Endothelial cell (in vitro differentiated cells): ENCODE data around the gene BOLA2. TPM values are rescaled to one million over a fixed set of nuclear protein-coding genes. Genes with fewer than 3 reads are reported as not detected.
"Not testable (repeated sequence)": the region's sequence is repeated elsewhere in the genome, so short reads cannot be mapped to it uniquely, and the experiment has no call there.

Source experiments
- DNase-seq: peaks from one replicate; pipeline ENCODE4 v3.0.0; 2021; ENCODE audit warnings: low spot score
- H3K27ac Mint-ChIP-seq: one replicate; pipeline ENCODE4 v1.8.0; 2021; ENCODE audit warnings: mixed read lengths, inconsistent platforms; ENCODE audit not compliant: unreplicated experiment
- H3K27me3 Mint-ChIP-seq: one replicate; pipeline ENCODE4 v1.8.0; 2021; ENCODE audit warnings: mild to moderate bottlenecking, moderate library complexity, mixed read lengths, inconsistent platforms; ENCODE audit not compliant: unreplicated experiment
- H3K36me3 Mint-ChIP-seq: one replicate; pipeline ENCODE4 v1.8.0; 2021; ENCODE audit warnings: mild to moderate bottlenecking, low read depth, mixed read lengths, inconsistent platforms; ENCODE audit not compliant: unreplicated experiment
- H3K4me1 Mint-ChIP-seq: one replicate; pipeline ENCODE4 v1.8.0; 2021; ENCODE audit warnings: mild to moderate bottlenecking, mixed read lengths, inconsistent platforms; ENCODE audit not compliant: unreplicated experiment
- H3K4me3 Mint-ChIP-seq: one replicate; pipeline ENCODE4 v1.8.0; 2021; ENCODE audit warnings: mild to moderate bottlenecking, mixed read lengths, inconsistent platforms; ENCODE audit not compliant: unreplicated experiment
- H3K9me3 Mint-ChIP-seq: one replicate; pipeline ENCODE4 v1.8.0; 2021; ENCODE audit warnings: mixed read lengths, inconsistent platforms; ENCODE audit not compliant: unreplicated experiment
- long read RNA-seq: library from polyadenylated mRNA; unstranded; transcript quantifications from one replicate; pipeline ENCODE4 v2.0.0, GENCODE V29; 2020; ENCODE audit not compliant: unreplicated experiment
- total RNA-seq: library from RNA; stranded (reverse); fragmentation: NEBNext Ultra II Directional; extraction: Animal tissue kit (Norgen Biotek cat#: 25700); gene quantifications from one replicate; pipeline ENCODE4 v1.2.1, GENCODE V29; 2021; ENCODE audit not compliant: unreplicated experiment

Gene BOLA2
- 5.5 TPM for total RNA-seq
- long read RNA-seq, transcript BOLA2-201 (3 exons, 1,012 nt): major isoform, 17 of 18 reads
- long read RNA-seq, partial matches to known transcripts: 0 of 18 reads
- long read RNA-seq, other reads (novel, unspliced or antisense): 1 of 18 reads

GRCh38 chr16:29454269-29454668 lies at the start of gene BOLA2, which contains the start of gene SLX1B:
TSS of gene BOLA2 (minus strand) at chr16:29454351. CDS start at chr16:29454253, 98 bp downstream.
TSS of gene SLX1B (plus strand) at chr16:29454533.
- not testable (repeated sequence) for H3K4me3 Mint-ChIP-seq, H3K36me3 Mint-ChIP-seq, DNase-seq, H3K27me3 Mint-ChIP-seq, H3K4me1 Mint-ChIP-seq, H3K9me3 Mint-ChIP-seq, H3K27ac Mint-ChIP-seq

DNA sequence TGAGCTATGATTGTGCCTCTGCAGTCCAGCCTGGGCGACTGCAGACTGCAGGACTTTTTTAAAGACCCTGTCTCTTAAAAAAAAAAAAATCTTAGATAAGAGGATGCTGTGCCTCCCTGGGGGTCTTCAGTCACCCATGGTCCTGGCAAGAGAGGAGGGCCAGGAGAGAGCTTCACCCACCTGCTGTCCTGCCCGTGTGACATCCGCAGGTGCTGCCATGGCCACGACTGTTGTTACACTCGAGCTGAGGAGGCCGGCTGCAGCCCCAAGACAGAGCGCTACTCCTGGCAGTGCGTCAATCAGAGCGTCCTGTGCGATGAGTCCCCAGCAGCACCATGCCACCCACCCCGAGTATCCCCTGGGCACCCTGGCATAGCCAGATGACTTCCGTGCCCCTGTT lies 28.1 kb upstream of the BOLA2 start:
- not testable (repeated sequence) for H3K4me3 Mint-ChIP-seq, H3K36me3 Mint-ChIP-seq, H3K9me3 Mint-ChIP-seq, H3K4me1 Mint-ChIP-seq, H3K27me3 Mint-ChIP-seq, H3K27ac Mint-ChIP-seq
- peak; percentile 1 for DNase-seq

- H3K4me1 Mint-ChIP-seq, H3K36me3 Mint-ChIP-seq, H3K27ac Mint-ChIP-seq, H3K4me3 Mint-ChIP-seq, H3K27me3 Mint-ChIP-seq, H3K9me3 Mint-ChIP-seq, DNase-seq: not testable (repeated sequence)
These were observed 17.9 kb upstream of the BOLA2 start for GRCh38 chr16:29472065-29472464.

- not testable (repeated sequence) for H3K4me1 Mint-ChIP-seq, H3K27me3 Mint-ChIP-seq, H3K9me3 Mint-ChIP-seq, H3K4me3 Mint-ChIP-seq, H3K27ac Mint-ChIP-seq, H3K36me3 Mint-ChIP-seq
- peak; percentile 1 for DNase-seq
These were observed 15.5 kb upstream of the BOLA2 start for GRCh38 chr16:29469660-29470059.

- H3K4me1 Mint-ChIP-seq, H3K27ac Mint-ChIP-seq, H3K27me3 Mint-ChIP-seq, H3K9me3 Mint-ChIP-seq, H3K36me3 Mint-ChIP-seq, H3K4me3 Mint-ChIP-seq, DNase-seq: not testable (repeated sequence)
These were observed 13.7 kb upstream of the BOLA2 start for GRCh38 chr16:29467654-29468366.

- not testable (repeated sequence) for H3K36me3 Mint-ChIP-seq, H3K4me1 Mint-ChIP-seq
These were observed 12.8 kb upstream of the BOLA2 start for GRCh38 chr16:29466904-29467303.

GRCh38 chr16:29465985-29466824 lies 12.1 kb upstream of the BOLA2 start:
- H3K4me3 Mint-ChIP-seq, H3K4me1 Mint-ChIP-seq, H3K36me3 Mint-ChIP-seq, H3K27me3 Mint-ChIP-seq, H3K9me3 Mint-ChIP-seq, H3K27ac Mint-ChIP-seq, DNase-seq: not testable (repeated sequence)

More at GRCh38 chr16:29466904-29467303, 12.8 kb upstream of the BOLA2 start:
- not testable (repeated sequence) for H3K27ac Mint-ChIP-seq, H3K9me3 Mint-ChIP-seq, H3K4me3 Mint-ChIP-seq, DNase-seq, H3K27me3 Mint-ChIP-seq

DNA sequence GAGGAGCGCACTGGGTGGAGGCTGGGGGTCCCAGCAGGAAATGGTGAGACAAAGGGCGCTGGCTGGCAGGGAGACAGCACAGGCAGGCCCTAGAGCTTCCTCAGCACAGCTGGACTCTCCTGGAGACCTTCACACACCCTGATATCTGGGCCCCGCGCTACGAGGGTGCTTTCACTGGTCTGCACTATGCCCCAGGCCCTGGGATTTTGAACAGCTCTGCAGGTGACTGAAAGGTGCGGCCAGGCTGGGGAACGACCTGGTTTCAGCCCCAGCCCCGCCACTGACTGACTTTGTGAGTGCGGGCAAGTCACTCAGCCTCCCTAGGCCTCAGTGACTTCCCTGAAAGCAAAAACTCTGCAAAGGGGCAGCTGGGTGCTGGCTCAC lies 6.5 kb upstream of the BOLA2 start:
- H3K4me3 Mint-ChIP-seq, DNase-seq, H3K36me3 Mint-ChIP-seq: not testable (repeated sequence)

GRCh38 chr16:29459706-29460646 lies 5.8 kb upstream of the BOLA2 start, which contains the start of gene SULT1A4:
TSS of gene SULT1A4 (plus strand) at chr16:29459913. CDS start at chr16:29461386, 1,473 bp downstream.
- not testable (repeated sequence) for H3K27ac Mint-ChIP-seq, H3K36me3 Mint-ChIP-seq, H3K27me3 Mint-ChIP-seq, H3K4me3 Mint-ChIP-seq, H3K4me1 Mint-ChIP-seq, DNase-seq, H3K9me3 Mint-ChIP-seq

More for the DNA sequence above, 6.5 kb upstream of the BOLA2 start:
- not testable (repeated sequence) for H3K4me1 Mint-ChIP-seq, H3K9me3 Mint-ChIP-seq, H3K27ac Mint-ChIP-seq, H3K27me3 Mint-ChIP-seq

DNA sequence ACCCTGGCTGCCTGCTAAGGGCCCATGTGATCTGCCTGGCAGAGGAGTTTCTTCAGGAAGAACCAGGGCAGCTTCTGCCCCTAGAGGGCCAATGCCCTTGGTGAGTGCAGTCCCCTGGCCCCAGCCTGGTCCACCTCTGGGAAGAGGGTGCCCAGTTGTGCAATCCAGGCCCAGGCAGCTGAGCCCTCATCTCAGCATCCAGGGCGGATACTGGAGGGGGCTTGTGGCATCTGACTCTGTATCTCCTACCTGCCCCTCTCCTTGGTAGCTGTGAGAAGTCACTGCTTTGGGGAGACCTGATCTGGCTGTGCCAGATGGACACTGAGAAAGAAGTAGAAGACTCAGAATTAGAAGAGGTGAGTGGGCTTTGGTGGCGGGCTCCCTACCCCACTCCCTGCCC lies 3.5 kb upstream of the BOLA2 start:
- not testable (repeated sequence) for H3K9me3 Mint-ChIP-seq, H3K27ac Mint-ChIP-seq, H3K4me1 Mint-ChIP-seq, H3K4me3 Mint-ChIP-seq, H3K27me3 Mint-ChIP-seq, DNase-seq, H3K36me3 Mint-ChIP-seq

DNA sequence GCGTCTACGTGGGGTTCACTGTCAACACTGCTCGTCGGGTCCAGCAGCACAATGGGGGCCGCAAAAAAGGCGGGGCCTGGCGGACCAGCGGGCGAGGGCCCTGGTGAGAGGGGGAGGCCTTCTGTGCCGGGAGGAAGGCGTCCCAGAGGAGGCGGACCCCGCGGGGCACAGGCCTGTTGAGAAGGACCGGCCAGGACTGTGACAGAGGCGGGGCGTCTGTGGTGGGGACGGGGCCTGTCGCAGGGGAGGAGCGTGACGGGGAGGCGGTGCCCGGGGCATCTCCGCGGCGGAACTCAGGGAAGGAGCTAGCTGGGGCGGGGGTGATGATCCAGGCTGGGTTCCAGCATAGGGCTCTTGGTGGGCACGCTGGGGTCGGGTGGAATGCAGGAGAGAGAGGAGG lies 677 bp upstream of the BOLA2 start:
- H3K9me3 Mint-ChIP-seq, H3K4me3 Mint-ChIP-seq, H3K4me1 Mint-ChIP-seq, H3K36me3 Mint-ChIP-seq, DNase-seq, H3K27me3 Mint-ChIP-seq, H3K27ac Mint-ChIP-seq: not testable (repeated sequence)
